ACC112 (cell line): ENCODE results near the gene FRAS1.

Experiments
- H2AFZ ChIP-seq: fragments of 200-600 bp; sonication (generic); one replicate; pipeline ENCODE4 v1.6.0; 2017; ENCODE audit warnings: antibody characterized with exemption, low read length; ENCODE audit not compliant: unreplicated experiment
- H3K27ac ChIP-seq: fragments of 200-600 bp; sonication (generic); 2 replicates; pipeline ENCODE4 v1.5.1; 2014; ENCODE audit warnings: low read depth, mild to moderate bottlenecking, antibody characterized with exemption, low read length, moderate library complexity
- H3K27me3 ChIP-seq: fragments of 200-600 bp; sonication (generic); 2 replicates; pipeline ENCODE4 v1.6.1; 2014; ENCODE audit warnings: mild to moderate bottlenecking, antibody characterized with exemption, low read length, moderate library complexity, mixed read lengths; ENCODE audit not compliant: insufficient read depth
- H3K36me3 ChIP-seq: fragments of 200-600 bp; sonication (generic); 2 replicates; pipeline ENCODE4 v1.6.1; 2016; ENCODE audit warnings: mild to moderate bottlenecking, antibody characterized with exemption, low read length, moderate library complexity, mixed read lengths; ENCODE audit not compliant: insufficient read depth
- H3K4me1 ChIP-seq: fragments of 200-600 bp; sonication (generic); one replicate; pipeline ENCODE4 v1.6.1; 2016; ENCODE audit warnings: low read length, mixed read lengths; ENCODE audit not compliant: insufficient read depth, unreplicated experiment, control insufficient read depth
- H3K4me3 ChIP-seq: fragments of 200-600 bp; sonication (generic); 2 replicates; pipeline ENCODE4 v1.5.1; 2014; ENCODE audit warnings: mild to moderate bottlenecking, low read depth, low read length
- H3K79me2 ChIP-seq: fragments of 200-600 bp; sonication (generic); one replicate; pipeline ENCODE4 v1.6.0; 2016; ENCODE audit warnings: low read length; ENCODE audit not compliant: control insufficient read depth, unreplicated experiment, insufficient read depth

Gene FRAS1

DNA sequence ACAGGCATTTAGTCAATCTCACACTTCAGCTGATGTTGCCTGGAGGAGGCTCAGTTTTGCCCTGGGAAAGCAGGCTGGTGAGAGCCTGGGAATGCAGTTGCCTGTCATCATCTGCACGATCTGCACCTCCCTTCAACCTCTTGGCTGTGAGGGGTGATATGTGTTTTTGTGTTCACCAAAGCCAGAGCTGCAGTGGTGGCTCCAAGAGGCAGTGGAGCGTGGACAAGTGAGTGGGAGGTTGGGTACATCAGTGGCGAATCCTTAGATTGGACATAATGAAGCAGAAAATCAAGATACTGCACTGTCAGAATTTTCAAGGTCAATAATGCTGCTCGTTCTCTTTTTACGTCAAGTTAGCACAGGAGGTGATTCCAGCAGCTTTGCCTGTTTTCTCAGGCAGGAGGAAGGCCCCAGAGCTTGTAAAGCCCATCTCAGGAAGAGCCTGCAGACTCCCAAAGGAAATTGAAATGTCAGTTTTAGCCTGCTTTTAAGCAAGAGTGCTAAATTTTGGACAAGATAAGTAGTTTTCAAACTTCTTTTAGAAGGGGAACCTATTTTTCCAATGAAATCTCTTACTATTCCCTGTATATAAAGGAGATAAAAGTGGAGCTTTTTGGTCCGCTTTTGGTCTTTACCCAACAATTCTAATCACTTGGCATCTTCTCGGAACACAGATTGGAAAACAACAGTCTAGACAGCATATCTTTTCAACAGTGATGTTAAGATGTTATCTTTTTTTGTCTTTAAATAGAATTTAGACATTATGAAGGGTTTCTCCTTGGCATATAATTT is 92.8 kb downstream of the FRAS1 start:
- Histone ChIP-seq H3K4me3 (no peak overlapping the region), H3K4me1 (no peaks in the 10 kb centered on the region), H3K36me3 (no peaks in the 10 kb centered on the region), H3K79me2 (no peaks in the 10 kb centered on the region), H3K27ac (no peak overlapping the region), H2AFZ (no peak overlapping the region), H3K27me3 (0 out of 2 replicates have a peak, but pooled peaks cover 11% of the 10 kb centered on the region)

DNA sequence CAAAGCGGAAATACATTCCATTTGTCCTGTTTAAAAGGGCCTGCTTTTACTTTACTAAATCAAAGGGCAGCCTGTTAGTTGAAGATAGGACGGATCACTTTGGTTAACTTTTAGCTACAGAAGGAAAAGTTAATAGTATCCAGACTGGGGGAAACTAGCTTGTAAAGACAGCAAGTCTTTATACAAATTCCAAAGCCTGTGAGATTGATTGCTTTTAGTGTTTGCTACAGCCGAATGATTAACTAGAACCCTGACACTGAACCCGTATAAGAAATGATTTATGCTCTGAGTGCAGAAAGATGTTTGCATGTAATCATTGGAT is 93.4 kb downstream of the FRAS1 start:
- no peak overlapping the region for H3K27ac ChIP-seq
- no peak overlapping the region for H3K4me3 ChIP-seq
- H3K27me3 ChIP-seq: 0 out of 2 replicates have a peak, but pooled peaks cover 11% of the 10 kb centered on the region
- no peak overlapping the region for H2AFZ ChIP-seq
- H3K79me2 ChIP-seq: no peaks in the 10 kb centered on the region
- no peaks in the 10 kb centered on the region for H3K36me3 ChIP-seq
- no peaks in the 10 kb centered on the region for H3K4me1 ChIP-seq

- H3K4me3 ChIP-seq: no peak overlapping the region
- H3K4me1 ChIP-seq: no peaks in the 10 kb centered on the region
- H3K36me3 ChIP-seq: no peaks in the 10 kb centered on the region
- no peak overlapping the region for H3K27ac ChIP-seq
- H3K27me3 ChIP-seq: 0 out of 2 replicates have a peak, but pooled peaks cover 11% of the 10 kb centered on the region
- H2AFZ ChIP-seq: no peak overlapping the region
- no peaks in the 10 kb centered on the region for H3K79me2 ChIP-seq
These were observed 95.7 kb downstream of the FRAS1 start for GRCh38 chr4:78152795-78153194.

DNA sequence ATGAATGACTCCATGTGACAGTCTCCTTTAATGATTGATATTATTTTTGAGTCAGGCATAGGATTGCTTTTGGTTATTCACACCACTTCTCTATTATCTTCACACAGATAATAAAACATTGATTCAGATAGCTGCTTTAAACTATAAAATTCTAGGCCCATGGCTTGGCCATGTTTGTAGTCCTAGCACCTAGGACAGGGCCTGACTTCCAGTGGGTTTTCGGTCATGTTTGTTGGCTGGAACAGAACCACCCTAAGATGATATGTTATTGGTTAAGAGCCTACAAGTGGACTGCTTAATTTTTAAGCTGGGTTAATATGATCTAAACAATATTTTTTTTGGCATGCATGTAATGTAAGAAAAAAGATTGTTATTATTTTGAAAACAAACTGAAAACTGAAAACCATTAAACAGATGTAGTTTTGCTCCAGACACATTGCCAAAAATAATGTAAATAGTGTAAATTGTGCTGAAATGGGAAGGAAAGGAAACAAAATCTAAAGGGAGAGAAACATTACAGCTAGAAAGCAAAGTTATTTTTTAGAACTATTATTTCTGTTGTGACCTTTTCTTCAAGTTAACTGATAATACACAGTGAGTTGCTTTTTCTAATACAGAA is 98.0 kb downstream of the FRAS1 start:
- Histone ChIP-seq H3K36me3 (no peaks in the 10 kb centered on the region), H3K79me2 (no peaks in the 10 kb centered on the region)

GRCh38 chr4:78155616-78156105 is 98.5 kb downstream of the FRAS1 start:
- Histone ChIP-seq H3K4me1 (no peaks in the 10 kb centered on the region), H3K79me2 (no peaks in the 10 kb centered on the region)

More for the DNA sequence above, 98.0 kb downstream of the FRAS1 start:
- no peak overlapping the region for H3K27ac ChIP-seq
- H3K4me1 ChIP-seq: no peaks in the 10 kb centered on the region
- H3K4me3 ChIP-seq: no peak overlapping the region
- H2AFZ ChIP-seq: no peak overlapping the region
- H3K27me3 ChIP-seq: 0 out of 2 replicates have a peak, but pooled peaks cover 11% of the 10 kb centered on the region

GRCh38 chr4:78156520-78156919 is 99.4 kb downstream of the FRAS1 start:
- no peak overlapping the region for H2AFZ ChIP-seq
- no peaks in the 10 kb centered on the region for H3K36me3 ChIP-seq
- H3K79me2 ChIP-seq: no peaks in the 10 kb centered on the region
- no peaks in the 10 kb centered on the region for H3K4me1 ChIP-seq
- no peak overlapping the region for H3K27ac ChIP-seq
- 0 out of 2 replicates have a peak, but pooled peaks cover 13% of the 10 kb centered on the region for H3K27me3 ChIP-seq
- no peak overlapping the region for H3K4me3 ChIP-seq

More at GRCh38 chr4:78155616-78156105, 98.5 kb downstream of the FRAS1 start:
- Histone ChIP-seq H3K27me3 (0 out of 2 replicates have a peak, but pooled peaks cover 13% of the 10 kb centered on the region), H2AFZ (no peak overlapping the region), H3K27ac (no peak overlapping the region), H3K36me3 (no peaks in the 10 kb centered on the region), H3K4me3 (no peak overlapping the region)

DNA sequence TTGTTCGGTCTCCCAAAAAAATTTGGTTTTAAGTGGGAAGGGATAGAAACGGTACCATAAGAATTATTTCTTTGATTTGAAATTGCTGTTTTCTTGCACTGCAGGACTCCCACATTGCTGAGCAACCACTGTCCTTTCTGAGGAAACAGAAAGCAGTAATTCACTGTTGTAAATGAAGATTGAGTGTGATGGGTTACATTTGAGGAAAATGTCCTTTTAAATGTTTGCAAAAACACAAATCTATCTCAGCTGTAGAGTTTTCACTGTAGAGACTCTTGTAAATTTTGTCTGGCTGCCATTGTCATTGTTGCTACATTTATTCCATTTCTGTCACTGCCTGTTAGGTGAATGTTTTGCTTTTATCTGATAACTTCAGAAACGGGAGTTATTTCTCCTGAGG is 105.2 kb downstream of the FRAS1 start:
- no peak overlapping the region for H3K27ac ChIP-seq

DNA sequence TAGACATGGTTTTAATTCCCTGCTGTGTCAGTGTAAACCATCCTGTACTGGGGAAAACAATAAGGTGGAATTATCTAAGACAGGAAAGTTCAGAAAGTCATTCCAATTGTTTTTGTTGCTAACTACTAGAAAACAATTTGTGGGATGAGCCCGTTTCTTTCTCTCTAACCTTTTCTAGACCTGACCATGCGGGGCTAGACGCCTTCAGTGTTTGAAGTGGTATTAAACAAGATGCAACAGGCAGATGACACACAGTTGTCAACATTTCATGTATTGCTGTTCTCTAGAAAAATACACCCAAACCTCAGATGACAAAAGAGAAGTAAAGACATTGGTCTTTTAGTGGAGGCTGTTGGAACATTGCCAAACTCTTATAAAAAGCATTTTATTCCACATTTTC is 105.7 kb downstream of the FRAS1 start:
- H3K4me3 ChIP-seq: no peak overlapping the region
- no peak overlapping the region for H3K27ac ChIP-seq
- no peaks in the 10 kb centered on the region for H3K79me2 ChIP-seq
- H3K27me3 ChIP-seq: 0 out of 2 replicates have a peak, but pooled peaks cover 2% of the 10 kb centered on the region
- H3K4me1 ChIP-seq: no peaks in the 10 kb centered on the region
- H3K36me3 ChIP-seq: no peaks in the 10 kb centered on the region
- H2AFZ ChIP-seq: no peak overlapping the region

More for the DNA sequence above, 105.2 kb downstream of the FRAS1 start:
- no peak overlapping the region for H2AFZ ChIP-seq
- no peaks in the 10 kb centered on the region for H3K4me1 ChIP-seq
- no peaks in the 10 kb centered on the region for H3K36me3 ChIP-seq
- H3K79me2 ChIP-seq: no peaks in the 10 kb centered on the region
- no peak overlapping the region for H3K4me3 ChIP-seq
- 0 out of 2 replicates have a peak, but pooled peaks cover 2% of the 10 kb centered on the region for H3K27me3 ChIP-seq

GRCh38 chr4:78165758-78166157 is 108.6 kb downstream of the FRAS1 start:
- Histone ChIP-seq H3K36me3 (no peaks in the 10 kb centered on the region), H3K4me3 (no peak overlapping the region), H3K27me3 (no peaks in the 10 kb centered on the region; the same call in 1 of the 2 replicates), H3K79me2 (no peaks in the 10 kb centered on the region), H3K4me1 (no peaks in the 10 kb centered on the region), H2AFZ (no peak overlapping the region), H3K27ac (no peak overlapping the region)

DNA sequence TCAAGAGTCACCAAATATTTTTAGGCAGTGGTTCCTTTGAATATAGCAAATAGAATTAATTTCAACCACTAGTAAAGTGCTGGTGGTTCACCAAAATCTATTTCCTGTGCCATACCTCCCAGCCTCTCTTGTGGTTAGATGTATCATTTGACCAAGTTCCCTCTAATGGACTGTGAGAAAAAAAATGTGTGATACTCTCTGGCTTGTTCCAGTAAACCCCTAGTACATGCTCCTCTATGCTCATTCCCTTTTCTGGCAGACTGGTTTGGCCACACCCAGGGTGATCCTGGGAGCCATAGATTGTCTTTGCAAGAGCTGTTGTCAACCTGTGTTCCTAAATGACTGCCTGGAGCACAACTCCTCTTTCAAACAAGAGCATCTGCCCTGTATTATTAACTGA is 109.5 kb downstream of the FRAS1 start:
- no peak overlapping the region for H3K4me3 ChIP-seq
- H3K79me2 ChIP-seq: no peaks in the 10 kb centered on the region
- H2AFZ ChIP-seq: no peak overlapping the region
- no peaks in the 10 kb centered on the region; the same call in 1 of the 2 replicates for H3K27me3 ChIP-seq
- H3K27ac ChIP-seq: no peak overlapping the region
- no peaks in the 10 kb centered on the region for H3K4me1 ChIP-seq
- H3K36me3 ChIP-seq: no peaks in the 10 kb centered on the region
